ENCODE measurements around the gene ATP5F1D. TPM values are rescaled to one million over a fixed set of nuclear protein-coding genes. Genes with fewer than 3 reads are reported as not detected.

The ATP5F1D gene
- total RNA-seq, 1 donor from 2014 or later, result 140 TPM

DNA sequence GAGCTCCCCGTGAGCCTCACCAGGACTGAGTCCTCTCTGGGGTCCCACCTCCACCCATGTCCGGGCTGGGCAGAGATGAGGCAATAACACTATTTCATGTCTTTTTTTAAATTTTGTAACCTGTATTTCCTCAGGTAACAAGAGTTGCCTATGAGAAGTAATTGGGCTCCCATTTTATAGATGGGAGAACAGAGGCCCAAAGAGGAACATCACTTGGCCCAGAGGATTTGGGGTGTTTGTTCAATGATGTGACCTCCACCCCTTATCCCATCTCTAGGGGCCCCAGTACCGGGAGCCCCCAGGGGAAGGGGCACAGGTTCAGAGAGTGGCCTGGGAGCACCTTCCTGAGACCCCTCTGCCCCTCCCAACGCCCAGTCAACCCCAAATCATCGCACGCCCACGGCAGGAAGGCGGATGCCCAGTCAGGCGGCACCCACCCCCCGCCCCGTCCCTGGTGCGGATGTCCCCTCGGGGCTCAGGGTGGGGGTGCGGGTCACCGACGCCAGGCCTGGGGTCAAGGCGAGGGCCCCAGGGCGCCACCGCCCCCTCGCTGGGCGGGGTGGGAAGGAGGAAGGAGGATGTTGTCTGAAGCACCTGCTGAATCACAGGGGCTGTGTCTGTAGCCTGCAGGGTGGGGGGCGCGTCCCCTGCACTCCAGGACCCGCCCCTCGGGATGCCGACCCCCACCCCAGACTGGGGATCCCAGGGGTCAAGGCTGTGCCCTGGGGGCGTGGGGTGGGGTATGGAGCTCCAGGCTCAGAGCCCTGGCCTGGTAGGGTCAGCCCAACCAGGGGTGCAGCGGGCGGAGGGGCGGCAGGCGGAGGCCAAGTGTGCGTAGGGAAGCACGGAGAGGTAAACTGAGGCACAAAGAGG, 18.6 kb downstream of the ATP5F1D start:
- TF ChIP-seq, protein P1, sequence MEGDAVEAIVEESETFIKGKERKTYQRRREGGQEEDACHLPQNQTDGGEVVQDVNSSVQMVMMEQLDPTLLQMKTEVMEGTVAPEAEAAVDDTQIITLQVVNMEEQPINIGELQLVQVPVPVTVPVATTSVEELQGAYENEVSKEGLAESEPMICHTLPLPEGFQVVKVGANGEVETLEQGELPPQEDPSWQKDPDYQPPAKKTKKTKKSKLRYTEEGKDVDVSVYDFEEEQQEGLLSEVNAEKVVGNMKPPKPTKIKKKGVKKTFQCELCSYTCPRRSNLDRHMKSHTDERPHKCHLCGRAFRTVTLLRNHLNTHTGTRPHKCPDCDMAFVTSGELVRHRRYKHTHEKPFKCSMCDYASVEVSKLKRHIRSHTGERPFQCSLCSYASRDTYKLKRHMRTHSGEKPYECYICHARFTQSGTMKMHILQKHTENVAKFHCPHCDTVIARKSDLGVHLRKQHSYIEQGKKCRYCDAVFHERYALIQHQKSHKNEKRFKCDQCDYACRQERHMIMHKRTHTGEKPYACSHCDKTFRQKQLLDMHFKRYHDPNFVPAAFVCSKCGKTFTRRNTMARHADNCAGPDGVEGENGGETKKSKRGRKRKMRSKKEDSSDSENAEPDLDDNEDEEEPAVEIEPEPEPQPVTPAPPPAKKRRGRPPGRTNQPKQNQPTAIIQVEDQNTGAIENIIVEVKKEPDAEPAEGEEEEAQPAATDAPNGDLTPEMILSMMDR (conservative IDR thresholded peaks at IDR 0.05), result no peak
- Mint-ChIP-seq H3K36me3 (ENCODE audit: low read depth) (peaks cover 4% of the 10 kb centered on the region), H3K27ac (ENCODE audit: unreplicated experiment) (peak overlapping the region; percentile 71), H3K27me3 (ENCODE audit: low read depth) (peaks cover 33% of the 10 kb centered on the region), H3K9me3 (no peaks in the 10 kb centered on the region), H3K4me3 (peak overlapping the region; percentile 86), H3K4me1 (peaks cover 62% of the 10 kb centered on the region)
- DNase-seq (ENCODE audit: low read depth, low spot score), result no peak

DNA sequence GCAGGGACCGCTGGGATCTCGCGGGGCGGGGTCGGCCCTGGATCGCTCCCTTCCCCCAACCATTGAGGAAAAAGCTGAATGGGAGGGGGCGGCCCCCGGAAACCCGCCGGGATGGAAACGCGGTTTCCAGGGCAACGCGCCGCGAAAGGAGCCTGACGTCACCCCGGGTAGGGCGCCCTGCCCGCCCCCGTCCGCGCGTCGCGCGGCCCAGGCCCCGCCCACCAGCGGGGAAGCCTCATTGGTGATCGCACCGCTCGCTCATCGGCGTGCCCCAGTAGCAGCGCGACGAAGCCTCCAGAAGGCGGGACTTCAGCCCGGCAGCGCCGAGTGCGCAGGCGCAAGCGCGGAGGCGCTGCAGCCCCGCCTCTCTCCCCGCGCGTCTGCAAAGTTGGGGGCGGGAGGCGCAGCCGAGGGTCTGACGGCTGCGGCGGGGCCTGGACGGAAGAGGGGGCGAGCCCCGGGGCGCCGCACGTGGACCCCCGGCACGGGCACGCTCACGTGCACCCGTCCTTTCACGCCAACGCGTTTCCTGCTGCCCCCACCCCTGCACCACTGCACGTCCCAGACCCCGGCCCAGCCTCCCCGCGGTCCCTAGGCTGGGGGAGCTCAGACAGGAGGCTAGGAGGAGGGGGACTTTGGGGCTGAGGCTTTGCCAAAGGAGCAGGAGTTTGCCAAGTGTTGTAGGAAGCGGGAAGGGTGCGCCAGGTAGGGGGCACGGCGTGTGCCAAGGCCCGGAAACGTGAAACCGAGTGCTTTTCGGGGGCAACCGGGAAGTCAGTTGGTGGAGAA, 19.4 kb downstream of the ATP5F1D start:
- TF ChIP-seq, protein P1 (conservative IDR thresholded peaks at IDR 0.05), result no peak
- Mint-ChIP-seq H3K27me3 (ENCODE audit: low read depth) (peaks cover 36% of the 10 kb centered on the region), H3K27ac (ENCODE audit: unreplicated experiment) (peak overlapping the region; percentile 95), H3K4me1 (peaks cover 69% of the 10 kb centered on the region), H3K36me3 (ENCODE audit: low read depth) (peaks cover 4% of the 10 kb centered on the region), H3K4me3 (peak overlapping the region; percentile 90), H3K9me3 (no peaks in the 10 kb centered on the region)
- peak; percentile 94 for DNase-seq (ENCODE audit: low read depth, low spot score)

DNA sequence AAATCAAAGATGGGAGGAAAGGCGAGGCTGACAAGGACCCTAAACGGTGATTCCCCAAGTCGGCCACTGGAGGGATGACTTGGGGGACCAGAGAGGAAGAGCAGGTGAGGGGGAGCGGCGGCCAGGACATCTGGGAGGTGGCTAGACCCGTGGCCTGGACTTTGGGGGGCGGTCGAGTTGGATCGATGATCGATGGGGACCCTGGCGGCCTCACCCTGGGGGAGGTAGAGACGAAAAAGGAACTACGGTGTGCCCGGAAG, 19.9 kb downstream of the ATP5F1D start:
- Mint-ChIP-seq H3K4me3 (peak overlapping the region; percentile 90), H3K4me1 (peaks cover 71% of the 10 kb centered on the region), H3K27me3 (ENCODE audit: low read depth) (peaks cover 36% of the 10 kb centered on the region), H3K27ac (ENCODE audit: unreplicated experiment) (peak overlapping the region; percentile 95), H3K9me3 (no peaks in the 10 kb centered on the region), H3K36me3 (ENCODE audit: low read depth) (peaks cover 4% of the 10 kb centered on the region)
- TF ChIP-seq, protein P1 (conservative IDR thresholded peaks at IDR 0.05), result peak; percentile 41
- no peak for DNase-seq (ENCODE audit: low read depth, low spot score)

DNA sequence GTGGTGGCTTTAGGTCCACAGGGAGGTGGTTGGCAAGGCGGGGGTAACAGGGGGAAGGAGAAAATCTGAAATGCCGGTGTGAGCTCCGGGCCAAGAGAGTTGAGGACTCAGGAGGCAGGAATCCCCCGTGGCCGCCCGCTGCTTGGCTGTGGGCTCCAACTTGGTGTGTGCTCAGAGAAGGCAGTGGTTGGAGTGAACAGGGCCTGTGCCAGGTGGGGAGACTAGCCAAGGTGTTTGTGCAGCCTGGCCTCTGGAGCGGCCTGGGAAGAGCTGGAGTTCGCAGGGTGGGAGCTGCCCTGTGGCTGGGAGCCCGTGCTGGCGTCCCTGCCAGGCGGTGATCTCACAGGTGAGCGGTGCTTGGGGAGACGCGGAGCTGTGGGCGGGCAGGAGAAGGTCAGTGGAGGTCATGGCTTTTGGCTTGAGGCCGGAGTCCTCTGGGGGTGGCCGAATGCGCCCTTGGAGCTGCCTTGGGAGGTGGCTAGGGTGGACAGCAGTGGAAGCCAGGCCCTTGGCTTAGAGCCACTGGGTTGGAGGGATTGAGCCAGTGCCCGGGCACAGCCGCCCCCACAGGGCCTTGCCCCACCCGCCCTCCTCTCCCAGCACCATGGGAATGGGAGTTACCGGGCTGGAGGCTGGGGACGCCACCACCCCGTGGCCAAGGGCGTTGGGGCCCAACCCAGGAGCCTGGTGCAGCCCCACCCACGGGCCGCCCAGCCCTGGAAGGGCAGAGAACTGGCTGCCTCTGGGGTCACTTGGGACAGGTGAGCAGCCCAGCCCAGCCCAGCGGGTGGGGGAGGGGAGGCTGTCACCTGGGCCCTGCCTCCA, 20.5 kb downstream of the ATP5F1D start:
- Mint-ChIP-seq H3K27ac (ENCODE audit: unreplicated experiment) (peak overlapping the region; percentile 95), H3K9me3 (no peaks in the 10 kb centered on the region), H3K4me3 (peak overlapping the region; percentile 90), H3K27me3 (ENCODE audit: low read depth) (peaks cover 36% of the 10 kb centered on the region), H3K4me1 (peaks cover 71% of the 10 kb centered on the region), H3K36me3 (ENCODE audit: low read depth) (peaks cover 4% of the 10 kb centered on the region)
- no peak for DNase-seq (ENCODE audit: low read depth, low spot score)
- TF ChIP-seq, protein P1 (conservative IDR thresholded peaks at IDR 0.05), result peak; percentile 14

DNA sequence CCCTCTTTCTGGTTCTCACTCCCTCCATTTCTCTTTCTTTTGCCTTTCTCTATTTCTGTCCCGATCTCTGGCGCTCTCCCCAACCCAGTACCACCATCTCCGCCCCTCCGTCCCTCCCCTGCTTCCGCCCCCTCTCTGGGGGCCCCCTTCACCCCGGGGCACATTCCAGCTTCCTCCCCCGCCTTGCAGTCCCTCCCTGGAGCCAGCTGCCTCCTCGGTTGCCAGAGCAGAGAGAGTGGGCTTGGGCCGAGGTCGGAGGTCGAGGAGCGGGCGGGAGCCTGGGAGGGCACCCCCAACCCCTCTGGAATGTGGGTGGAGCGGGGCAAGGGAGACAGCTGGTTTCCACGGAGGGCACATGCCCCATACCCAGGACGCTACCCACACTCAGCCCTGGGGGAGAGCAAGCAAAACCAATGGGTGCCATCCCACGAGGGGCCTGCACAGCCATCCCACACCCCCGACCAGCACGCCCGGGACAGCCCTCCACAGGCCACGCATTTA, 21.1 kb downstream of the ATP5F1D start:
- H3K4me1 Mint-ChIP-seq, result peaks cover 71% of the 10 kb centered on the region
- H3K4me3 Mint-ChIP-seq, result peak overlapping the region; percentile 86
- peaks cover 37% of the 10 kb centered on the region for H3K27me3 Mint-ChIP-seq (ENCODE audit: low read depth)
- no peaks in the 10 kb centered on the region for H3K9me3 Mint-ChIP-seq
- no peak overlapping the region for H3K27ac Mint-ChIP-seq (ENCODE audit: unreplicated experiment)
- TF ChIP-seq, protein P1 (conservative IDR thresholded peaks at IDR 0.05), result no peak
- DNase-seq (ENCODE audit: low read depth, low spot score), result no peak
- H3K36me3 Mint-ChIP-seq (ENCODE audit: low read depth), result no peaks in the 10 kb centered on the region

Data from neural crest cell (in vitro differentiated cells).